M059J (cell line): ENCODE measurements around the gene ZFP69B. TPM values are rescaled to one million over a fixed set of nuclear protein-coding genes. Genes with fewer than 3 reads are reported as not detected.

Experiments
- DNase-seq: peaks from one replicate; pipeline ENCODE4 v3.0.0-alpha.2; 2012; ENCODE audit warnings: low read depth
- total RNA-seq: library from RNA; depleted of rRNA; stranded (reverse); fragments of >200 nt; shearing (Covaris generic); gene quantifications from 2 replicates; pipeline ENCODE4 v1.2.3, GENCODE V29; 2014; rRNA removed

The ZFP69B gene
- 2.2 and 2.5 TPM in 2 replicates for total RNA-seq

- peak; percentile 91 for DNase-seq
These were observed at the start of gene ZFP69B for GRCh38 chr1:40449684-40450494. Gene ZFP69B (plus strand): TSS chr1:40450476. CDS start chr1:40450962, 486 bp downstream.

- no peak for DNase-seq
These were observed 48.6 kb upstream of the ZFP69B start for GRCh38 chr1:40401473-40402201.

- DNase-seq: peak; percentile 64
These were observed 45.4 kb upstream of the ZFP69B start for GRCh38 chr1:40404670-40405462.

GRCh38 chr1:40405812-40406211 is 44.5 kb upstream of the ZFP69B start:
- DNase-seq: no peak

- no peak for DNase-seq
These were observed 42.8 kb upstream of the ZFP69B start for GRCh38 chr1:40407453-40407852.

- no peak for DNase-seq
These were observed 40.8 kb upstream of the ZFP69B start for GRCh38 chr1:40409467-40409866.

GRCh38 chr1:40411294-40411693 is 39.0 kb upstream of the ZFP69B start:
- DNase-seq: peak; percentile 13

- DNase-seq: no peak
These were observed 38.4 kb upstream of the ZFP69B start for GRCh38 chr1:40411843-40412242.

GRCh38 chr1:40413527-40414252 is 36.6 kb upstream of the ZFP69B start:
- DNase-seq: no peak

GRCh38 chr1:40414331-40414730 is 35.9 kb upstream of the ZFP69B start:
- no peak for DNase-seq

GRCh38 chr1:40416709-40417108 is 33.6 kb upstream of the ZFP69B start:
- no peak for DNase-seq

- peak; percentile 52 for DNase-seq
These were observed 28.6 kb upstream of the ZFP69B start for GRCh38 chr1:40421431-40422384.

GRCh38 chr1:40422630-40423263 is 27.5 kb upstream of the ZFP69B start:
- no peak for DNase-seq

GRCh38 chr1:40423264-40423642 is 27.0 kb upstream of the ZFP69B start:
- no peak for DNase-seq

- no peak for DNase-seq
These were observed 26.2 kb upstream of the ZFP69B start for GRCh38 chr1:40423951-40424618.

GRCh38 chr1:40425198-40425597 is 25.1 kb upstream of the ZFP69B start:
- DNase-seq: no peak

GRCh38 chr1:40431385-40431784 is 18.9 kb upstream of the ZFP69B start:
- peak; percentile 9 for DNase-seq

GRCh38 chr1:40432644-40433390 is 17.5 kb upstream of the ZFP69B start:
- DNase-seq: no peak

GRCh38 chr1:40435471-40435870 is 14.8 kb upstream of the ZFP69B start:
- DNase-seq: no peak
